ENCODE data around the gene SPATA2L. TPM values are rescaled to one million over a fixed set of nuclear protein-coding genes. Genes with fewer than 3 reads are reported as not detected.

The SPATA2L gene
- total RNA-seq, 2 donors from 2014 or later, result 19.0 to 24.1 TPM

- DNase-seq (ENCODE audit: low spot score) (no peak), ATAC-seq (ENCODE audit: insufficient number of reproducible peaks, low FRiP score, low read depth) (no peak)
- H3K27me3 ChIP-seq (replicated peaks; ENCODE audit: insufficient read depth), result no peaks in the 10 kb centered on the region
- H3K27ac ChIP-seq, result no peak overlapping the region
- no peak for TF ChIP-seq CTCF (IDR thresholded peaks at IDR 0.05)
- peaks cover 76% of the 10 kb centered on the region for H3K36me3 ChIP-seq
- no peaks in the 10 kb centered on the region for H3K4me1 ChIP-seq (ENCODE audit: control insufficient read depth in 1 of 2, low read depth in 2 of 2)
- no peak overlapping the region for H3K4me3 ChIP-seq
- H3K9me3 ChIP-seq, result no peaks in the 10 kb centered on the region
Observed at GRCh38 chr16:89732918-89733242, 31.4 kb upstream of the SPATA2L start.

DNA sequence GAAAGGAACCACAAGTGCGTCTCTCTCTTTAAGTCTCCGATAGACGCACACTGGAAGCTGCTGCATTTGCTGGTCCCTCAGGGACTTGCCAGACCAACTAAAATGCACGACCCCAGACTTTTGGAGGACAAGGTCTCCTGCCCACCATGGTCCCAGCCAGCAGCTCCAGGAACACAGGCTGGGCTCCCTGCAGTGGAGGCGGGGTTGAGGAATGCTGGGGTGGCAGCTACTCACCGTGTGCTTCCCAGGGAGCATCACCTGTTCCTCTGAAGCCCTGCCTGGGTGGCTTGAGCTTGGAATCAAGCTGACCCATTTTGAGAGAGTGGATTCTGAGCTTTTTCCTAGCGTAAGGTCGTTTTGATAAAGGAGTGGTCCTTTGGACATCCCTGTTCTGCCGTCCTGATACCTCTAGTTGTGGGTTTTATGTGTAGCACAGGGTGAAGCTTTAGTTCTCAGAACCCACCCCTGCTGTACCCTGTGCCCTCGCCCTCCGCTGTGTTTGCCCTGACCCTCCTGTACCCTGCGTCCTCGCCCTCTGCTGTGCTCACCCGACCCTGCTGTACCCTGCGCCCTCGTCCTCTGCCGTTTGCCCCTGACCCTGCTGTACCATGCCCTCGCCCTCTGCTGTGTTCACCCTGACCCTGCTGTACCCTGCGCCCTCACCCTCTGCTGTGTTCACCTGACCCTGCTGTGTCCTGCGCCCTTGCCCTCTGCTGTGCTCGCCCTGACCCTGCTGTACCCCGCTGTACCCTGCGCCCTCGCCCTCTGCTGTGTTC, 30.8 kb upstream of the SPATA2L start:
- ATAC-seq (ENCODE audit: insufficient number of reproducible peaks, low FRiP score, low read depth), result no peak
- Histone ChIP-seq H3K4me1 (ENCODE audit: control insufficient read depth in 1 of 2, low read depth in 2 of 2) (no peaks in the 10 kb centered on the region), H3K36me3 (peaks cover 76% of the 10 kb centered on the region), H3K9me3 (no peaks in the 10 kb centered on the region), H3K27ac (no peak overlapping the region), H3K4me3 (no peak overlapping the region), H3K27me3 (replicated peaks; ENCODE audit: insufficient read depth) (no peaks in the 10 kb centered on the region)
- no peak for TF ChIP-seq CTCF (IDR thresholded peaks at IDR 0.05)
- DNase-seq (ENCODE audit: low spot score), result no peak

DNA sequence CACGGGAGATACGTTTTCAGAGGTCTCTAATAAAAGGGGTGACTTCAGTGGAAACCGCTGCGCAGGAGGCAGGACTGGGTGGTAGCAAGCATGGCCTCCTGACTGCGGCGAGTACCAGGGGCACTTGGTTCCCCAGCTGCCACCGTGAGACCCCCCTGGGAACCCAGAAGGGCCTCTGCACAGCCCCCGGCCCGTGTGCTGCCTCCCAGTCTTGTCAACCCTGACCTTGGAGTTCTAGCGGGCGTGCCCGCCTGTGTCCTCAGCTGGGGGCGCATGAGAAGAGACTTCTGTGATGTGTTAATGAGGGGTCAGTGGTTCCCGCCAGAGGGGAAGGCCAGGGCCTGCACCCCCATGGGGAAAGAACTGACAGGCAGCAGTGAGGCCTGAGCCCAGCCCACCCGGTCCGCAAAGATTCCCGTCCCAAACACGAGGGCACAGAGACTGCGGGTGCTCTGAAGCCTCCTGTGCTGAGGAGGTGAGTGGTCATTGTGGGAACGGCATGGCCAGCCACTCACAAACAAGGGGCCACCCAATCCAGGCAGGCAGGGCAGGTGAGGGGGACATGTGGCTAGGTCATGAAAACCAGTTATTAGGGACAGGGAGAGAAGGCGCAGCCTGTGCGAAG, 29.2 kb upstream of the SPATA2L start:
- H3K36me3 ChIP-seq, result peaks cover 69% of the 10 kb centered on the region
- no peaks in the 10 kb centered on the region for H3K27me3 ChIP-seq (replicated peaks; ENCODE audit: insufficient read depth)
- ATAC-seq (ENCODE audit: insufficient number of reproducible peaks, low FRiP score, low read depth) (no peak), DNase-seq (ENCODE audit: low spot score) (no peak)
- no peaks in the 10 kb centered on the region for H3K9me3 ChIP-seq
- TF ChIP-seq CTCF (IDR thresholded peaks at IDR 0.05), result no peak
- H3K4me3 ChIP-seq, result no peak overlapping the region
- no peak overlapping the region for H3K27ac ChIP-seq
- H3K4me1 ChIP-seq (ENCODE audit: control insufficient read depth in 1 of 2, low read depth in 2 of 2), result no peaks in the 10 kb centered on the region

DNA sequence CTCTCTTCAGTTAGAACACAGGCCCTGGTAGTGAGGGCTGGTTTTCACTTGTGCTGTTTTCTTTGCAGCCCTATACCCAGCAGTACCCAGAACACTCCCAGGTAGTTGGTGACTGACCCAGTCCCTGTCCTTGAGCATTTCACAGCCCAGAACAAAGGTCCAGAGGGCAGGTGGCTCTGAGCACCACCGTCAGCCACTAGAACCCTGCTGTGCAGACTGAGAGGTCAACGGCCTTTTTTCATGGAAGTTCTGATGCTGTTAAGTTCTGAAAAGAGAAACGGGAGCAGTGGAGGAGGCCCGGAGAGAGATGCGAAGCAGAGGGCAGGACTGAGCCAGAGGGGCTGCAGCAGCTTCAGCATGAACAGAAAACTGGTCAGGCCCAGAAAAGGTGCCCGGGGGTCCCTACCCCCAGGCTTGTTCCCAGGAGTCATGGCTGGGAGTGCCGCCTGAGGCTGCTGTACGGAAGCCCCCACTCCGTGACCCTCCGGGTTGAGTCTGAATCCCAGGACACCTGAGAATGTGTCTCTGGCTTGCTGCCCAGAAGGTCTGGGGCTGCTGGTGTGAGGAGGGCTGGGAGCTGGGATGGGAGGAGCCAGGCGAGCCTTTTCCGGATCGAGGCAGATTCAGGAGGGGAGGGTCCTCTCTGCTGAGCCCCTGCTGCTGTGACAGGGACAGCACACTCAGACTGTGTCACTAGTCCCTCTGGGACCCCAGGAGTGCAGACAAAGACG, 28.5 kb upstream of the SPATA2L start:
- Histone ChIP-seq H3K27ac (no peak overlapping the region), H3K36me3 (peaks cover 64% of the 10 kb centered on the region), H3K27me3 (replicated peaks; ENCODE audit: insufficient read depth) (no peaks in the 10 kb centered on the region), H3K4me3 (no peak overlapping the region), H3K9me3 (no peaks in the 10 kb centered on the region), H3K4me1 (ENCODE audit: control insufficient read depth in 1 of 2, low read depth in 2 of 2) (no peaks in the 10 kb centered on the region)
- TF ChIP-seq CTCF (IDR thresholded peaks at IDR 0.05), result no peak
- no peak for ATAC-seq (ENCODE audit: insufficient number of reproducible peaks, low FRiP score, low read depth)
- DNase-seq (ENCODE audit: low spot score), result no peak

GRCh38 chr16:89729293-89729692, 27.8 kb upstream of the SPATA2L start:
- no peak for ATAC-seq (ENCODE audit: insufficient number of reproducible peaks, low FRiP score, low read depth)
- Histone ChIP-seq H3K36me3 (peaks cover 59% of the 10 kb centered on the region), H3K9me3 (no peaks in the 10 kb centered on the region)

More at GRCh38 chr16:89729293-89729692, 27.8 kb upstream of the SPATA2L start:
- no peaks in the 10 kb centered on the region for H3K27me3 ChIP-seq (replicated peaks; ENCODE audit: insufficient read depth)
- no peak for DNase-seq (ENCODE audit: low spot score)
- peaks cover 0 to 1% of the 10 kb centered on the region in 2 donors for H3K4me1 ChIP-seq (ENCODE audit: control insufficient read depth in 1 of 2, low read depth in 2 of 2)
- H3K4me3 ChIP-seq, result no peak overlapping the region
- H3K27ac ChIP-seq, result no peak overlapping the region
- TF ChIP-seq CTCF (IDR thresholded peaks at IDR 0.05), result no peak
